ENCODE data around the gene NAV2. TPM values are rescaled to one million over a fixed set of nuclear protein-coding genes. Genes with fewer than 3 reads are reported as not detected.

The NAV2 gene
- total RNA-seq, 1 donor = 11.2 TPM

DNA sequence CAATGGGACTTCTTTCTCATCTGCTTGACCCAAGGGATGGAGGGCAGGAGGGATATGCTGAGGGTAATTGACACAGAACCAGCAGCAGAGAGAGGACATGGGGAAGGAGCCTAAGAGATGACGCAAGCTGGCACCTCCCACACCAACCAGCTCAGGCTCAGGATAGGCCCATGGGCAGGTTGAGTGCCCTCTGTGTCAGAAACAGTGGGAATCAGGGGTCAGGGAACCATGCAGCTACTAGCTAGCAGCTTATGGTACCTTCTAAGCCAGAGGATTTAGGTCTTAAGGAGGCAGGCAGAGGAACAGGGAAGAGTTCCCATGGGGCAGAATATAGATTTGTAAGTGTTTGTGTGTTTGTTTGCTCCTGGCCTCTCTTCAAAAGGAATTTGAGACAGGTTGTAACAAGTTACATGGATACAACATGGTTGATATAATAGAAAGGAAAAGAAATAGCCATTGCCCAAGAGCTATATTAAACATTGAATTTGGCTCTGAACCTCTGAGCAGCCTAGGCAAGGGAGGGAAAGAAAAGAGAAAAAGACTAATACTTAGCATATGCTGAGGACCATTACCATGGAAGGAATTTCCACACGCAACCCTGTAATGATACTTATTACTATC is 39.9 kb upstream of the NAV2 start:
- no peak for DNase-seq (ENCODE audit: low read depth)
- TF ChIP-seq, protein P1, sequence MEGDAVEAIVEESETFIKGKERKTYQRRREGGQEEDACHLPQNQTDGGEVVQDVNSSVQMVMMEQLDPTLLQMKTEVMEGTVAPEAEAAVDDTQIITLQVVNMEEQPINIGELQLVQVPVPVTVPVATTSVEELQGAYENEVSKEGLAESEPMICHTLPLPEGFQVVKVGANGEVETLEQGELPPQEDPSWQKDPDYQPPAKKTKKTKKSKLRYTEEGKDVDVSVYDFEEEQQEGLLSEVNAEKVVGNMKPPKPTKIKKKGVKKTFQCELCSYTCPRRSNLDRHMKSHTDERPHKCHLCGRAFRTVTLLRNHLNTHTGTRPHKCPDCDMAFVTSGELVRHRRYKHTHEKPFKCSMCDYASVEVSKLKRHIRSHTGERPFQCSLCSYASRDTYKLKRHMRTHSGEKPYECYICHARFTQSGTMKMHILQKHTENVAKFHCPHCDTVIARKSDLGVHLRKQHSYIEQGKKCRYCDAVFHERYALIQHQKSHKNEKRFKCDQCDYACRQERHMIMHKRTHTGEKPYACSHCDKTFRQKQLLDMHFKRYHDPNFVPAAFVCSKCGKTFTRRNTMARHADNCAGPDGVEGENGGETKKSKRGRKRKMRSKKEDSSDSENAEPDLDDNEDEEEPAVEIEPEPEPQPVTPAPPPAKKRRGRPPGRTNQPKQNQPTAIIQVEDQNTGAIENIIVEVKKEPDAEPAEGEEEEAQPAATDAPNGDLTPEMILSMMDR (IDR thresholded peaks at IDR 0.05; ENCODE audit: insufficient read depth, low read depth, low read length) = no peak
- H3K4me3 ChIP-seq (ENCODE audit: low read depth, low read length) = no peak overlapping the region

GRCh38 chr11:19673924-19674729 is 38.5 kb upstream of the NAV2 start:
- TF ChIP-seq, protein P1 (IDR thresholded peaks at IDR 0.05; ENCODE audit: insufficient read depth, low read depth, low read length) = no peak
- peak; percentile 45 for DNase-seq (ENCODE audit: low read depth)

DNA sequence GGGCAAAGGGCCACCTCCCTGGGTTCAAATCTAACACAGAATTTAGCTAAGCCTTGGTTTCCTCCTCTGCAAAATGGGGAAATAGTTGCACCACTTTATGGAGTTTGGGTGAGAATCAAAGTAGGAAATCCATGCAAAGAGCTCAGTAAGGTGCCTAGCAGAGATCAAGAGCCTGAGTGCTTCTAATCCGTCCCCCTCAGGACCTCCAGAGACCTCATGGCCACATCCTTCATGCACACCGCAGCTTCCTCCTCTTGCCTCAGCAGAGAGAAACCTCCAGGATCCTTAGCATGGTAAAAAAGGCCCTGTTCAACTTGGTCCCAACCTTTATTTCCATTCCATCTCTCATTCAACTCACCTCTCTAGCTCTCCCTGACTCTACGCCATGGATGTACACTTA is 37.8 kb upstream of the NAV2 start:
- DNase-seq (ENCODE audit: low read depth) = no peak
- no peak overlapping the region for H3K4me3 ChIP-seq (ENCODE audit: low read depth, low read length)

More at GRCh38 chr11:19673924-19674729, 38.5 kb upstream of the NAV2 start:
- H3K4me3 ChIP-seq (ENCODE audit: low read depth, low read length) = no peak overlapping the region

DNA sequence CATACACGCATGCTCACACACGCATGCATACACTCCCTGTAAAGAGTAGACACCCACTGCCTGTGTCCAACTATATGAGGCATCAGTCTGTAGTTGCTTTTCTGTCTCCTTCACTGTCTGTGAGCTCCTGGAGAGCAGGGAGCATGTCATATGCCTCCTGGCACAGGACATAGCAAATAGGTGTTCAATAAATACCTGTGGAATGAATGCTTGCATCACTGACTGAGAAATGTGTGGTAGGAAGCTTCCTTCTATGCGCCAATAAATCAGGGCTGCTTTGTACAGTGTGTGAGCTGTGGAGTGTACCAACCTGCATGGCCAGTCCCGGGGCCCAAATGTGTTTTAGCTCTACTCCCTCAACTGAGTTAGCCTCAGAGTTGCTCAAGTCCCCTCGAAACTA is 37.2 kb upstream of the NAV2 start:
- no peak for DNase-seq (ENCODE audit: low read depth)
- H3K4me3 ChIP-seq (ENCODE audit: low read depth, low read length) = no peak overlapping the region
- TF ChIP-seq, protein P1 (IDR thresholded peaks at IDR 0.05; ENCODE audit: insufficient read depth, low read depth, low read length) = no peak

More for the DNA sequence above, 37.8 kb upstream of the NAV2 start:
- TF ChIP-seq, protein P1 (IDR thresholded peaks at IDR 0.05; ENCODE audit: insufficient read depth, low read depth, low read length) = no peak

GRCh38 chr11:19676475-19677380 is 35.9 kb upstream of the NAV2 start:
- TF ChIP-seq, protein P1 (IDR thresholded peaks at IDR 0.05; ENCODE audit: insufficient read depth, low read depth, low read length) = no peak
- no peak overlapping the region for H3K4me3 ChIP-seq (ENCODE audit: low read depth, low read length)
- DNase-seq (ENCODE audit: low read depth) = no peak

DNA sequence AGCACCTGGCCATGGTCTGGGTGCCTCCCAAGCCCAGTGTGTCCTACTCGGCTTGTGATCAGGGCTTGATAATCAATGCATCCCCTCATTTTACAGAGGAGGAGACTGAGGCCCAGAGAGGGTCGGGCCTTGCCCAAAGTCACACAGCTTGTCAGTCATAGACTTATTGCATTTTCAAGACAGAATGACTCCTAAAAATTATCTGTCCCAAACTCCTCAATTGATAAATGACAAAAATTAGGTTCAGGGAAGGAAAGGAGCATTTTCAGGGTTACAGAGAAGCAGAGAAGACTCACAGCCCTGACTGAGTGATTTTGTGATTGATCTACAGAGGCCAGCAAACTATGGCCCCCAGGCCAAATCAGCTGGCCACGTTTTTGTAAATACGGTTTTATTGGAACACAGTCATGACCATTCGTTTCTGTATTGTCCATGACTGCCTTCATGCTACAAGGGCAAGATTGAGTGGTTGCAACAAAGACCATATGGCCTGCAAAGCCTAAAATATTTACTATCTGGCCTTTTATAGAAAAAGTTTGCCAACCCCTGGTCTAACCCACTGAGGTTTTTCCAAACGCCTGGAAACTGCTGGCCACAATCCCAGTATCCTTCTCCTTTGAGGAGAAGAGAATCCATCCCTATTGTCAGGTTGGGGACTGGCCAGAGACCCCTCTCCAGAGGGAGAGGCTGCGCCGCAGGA is 35.1 kb upstream of the NAV2 start:
- DNase-seq (ENCODE audit: low read depth) = peak; percentile 51
- no peak overlapping the region for H3K4me3 ChIP-seq (ENCODE audit: low read depth, low read length)
- TF ChIP-seq, protein P1 (IDR thresholded peaks at IDR 0.05; ENCODE audit: insufficient read depth, low read depth, low read length) = no peak

Data from fibroblast of villous mesenchyme (primary cell).